Ishikawa (cell line): Measurements from ENCODE around the gene AGAP1.

Experiments
- EP300 ChIP-seq: IDR thresholded peaks from 2 replicates; pipeline ENCODE4 v1.6.1; 2012; ENCODE audit warnings: borderline replicate concordance
- FOXM1 ChIP-seq: IDR thresholded peaks from 2 replicates; pipeline ENCODE4 v1.6.1; 2012; ENCODE audit warnings: low read depth, borderline replicate concordance
- TAF1 ChIP-seq: IDR thresholded peaks from 2 replicates; pipeline ENCODE4 v1.6.1; 2012; ENCODE audit warnings: low read depth, mild to moderate bottlenecking
- TCF12 ChIP-seq: IDR thresholded peaks from 2 replicates; pipeline ENCODE4 v1.6.1; 2012; ENCODE audit warnings: low read depth
- TEAD4 ChIP-seq: IDR thresholded peaks from 2 replicates; pipeline ENCODE4 v1.6.1; 2012
- TF ChIP-seq, protein P1 (sequence below): IDR thresholded peaks from 2 replicates; pipeline ENCODE4 v1.6.1; 2012

DNA sequence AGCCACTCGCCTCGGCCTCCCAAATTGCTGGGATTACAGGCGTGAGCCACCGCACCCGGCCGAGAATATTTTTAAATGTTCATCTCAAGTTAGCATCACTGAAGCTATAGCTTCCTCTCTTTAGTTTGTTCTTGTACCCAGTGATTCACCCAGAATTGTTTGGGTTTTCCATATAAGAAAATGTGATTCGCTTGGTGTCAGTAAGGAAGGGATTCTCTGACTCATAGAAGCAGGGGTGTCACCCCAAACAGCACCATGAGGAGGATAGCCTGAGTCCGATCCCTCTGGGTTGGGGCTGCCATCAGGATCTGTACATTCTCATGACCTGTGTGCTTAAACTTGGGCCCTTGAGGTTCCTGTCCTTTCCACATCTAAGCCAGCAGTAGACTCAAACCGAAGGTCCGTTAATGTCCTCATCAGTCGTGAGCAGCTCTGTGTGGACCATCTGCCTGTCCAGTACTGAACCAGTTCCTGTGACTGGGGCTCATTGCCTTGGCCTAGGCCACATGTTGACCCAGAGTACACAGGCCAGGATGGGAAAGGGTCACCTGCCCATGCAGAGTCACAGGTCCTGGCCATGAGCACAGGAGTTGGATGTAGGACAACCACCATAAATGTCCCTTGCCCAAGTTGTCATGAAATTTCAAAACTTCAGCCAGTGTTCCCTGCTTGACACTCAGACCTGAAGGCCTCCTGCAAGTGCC is 362.5 kb downstream of the AGAP1 start:
- no peak for TF ChIP-seq FOXM1
- no peak for TF ChIP-seq TAF1
- TF ChIP-seq, protein P1, sequence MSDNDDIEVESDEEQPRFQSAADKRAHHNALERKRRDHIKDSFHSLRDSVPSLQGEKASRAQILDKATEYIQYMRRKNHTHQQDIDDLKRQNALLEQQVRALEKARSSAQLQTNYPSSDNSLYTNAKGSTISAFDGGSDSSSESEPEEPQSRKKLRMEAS: no peak
- no peak for TF ChIP-seq TEAD4
- no peak for TF ChIP-seq TCF12
- no peak for TF ChIP-seq EP300
